OCI-LY7 (cell line): ENCODE results near the gene TBCCD1. TPM values are rescaled to one million over a fixed set of nuclear protein-coding genes. Genes with fewer than 3 reads are reported as not detected.
A peak's percentile ranks its signal among the peaks of the same experiment; 100 is the strongest.

ENCODE experiments used
- BruUV-seq: library from RNA; stranded (reverse); fragments of 400-500 nt; replicated peaks from 2 replicates; lab custom pipeline; 2021; lab: Mats Ljungman, UMichigan
- CTCF ChIA-PET: fragments of 300-600 bp; sonication (Branson Sonifier 250); formaldehyde crosslinking; loops from one replicate; lab custom pipeline; 2022; ENCODE audit warnings: antibody characterized with exemption; ENCODE audit not compliant: unreplicated experiment; lab: Charles Lee
- POLR2A ChIA-PET: fragments of 300-600 bp; sonication (Branson Sonifier 250); formaldehyde crosslinking; loops from one replicate; lab custom pipeline; 2022; ENCODE audit warnings: antibody characterized with exemption; lab: Charles Lee
- DNase-seq: peaks from one replicate; pipeline ENCODE4 v3.0.0-alpha.2; 2015; ENCODE audit warnings: low spot score
- H2AFZ ChIP-seq: fragments of 200-600 bp; sonication (generic), shearing (Covaris generic); 2 replicates; pipeline ENCODE4 v1.6.1; 2014; ENCODE audit warnings: mild to moderate bottlenecking, antibody characterized with exemption, low read length, moderate library complexity
- H3K27ac ChIP-seq: fragments of 200-600 bp; sonication (generic); 2 replicates; pipeline ENCODE4 v1.5.1; 2014; ENCODE audit warnings: mixed run types, low read depth, mild to moderate bottlenecking, moderate library complexity, low read length, inconsistent platforms; ENCODE audit not compliant: poor library complexity, severe bottlenecking
- H3K36me3 ChIP-seq: fragments of 200-600 bp; sonication (generic); 2 replicates; pipeline ENCODE4 v1.6.1; 2014; ENCODE audit warnings: mild to moderate bottlenecking, antibody characterized with exemption, low read length, moderate library complexity, mixed read lengths; ENCODE audit not compliant: insufficient read depth
- H3K4me1 ChIP-seq: fragments of 200-600 bp; sonication (generic); 2 replicates; pipeline ENCODE4 v1.5.1; 2014; ENCODE audit warnings: mild to moderate bottlenecking, low read length; ENCODE audit not compliant: insufficient read depth, poor library complexity, severe bottlenecking
- H3K4me2 ChIP-seq: fragments of 200-600 bp; sonication (generic); 2 replicates; pipeline ENCODE4 v1.6.1; 2014; ENCODE audit warnings: mild to moderate bottlenecking, low read length
- H3K4me3 ChIP-seq: fragments of 200-600 bp; sonication (generic); 2 replicates; pipeline ENCODE4 v1.5.1; 2014; ENCODE audit warnings: mild to moderate bottlenecking, low read depth, low read length; ENCODE audit not compliant: poor library complexity, severe bottlenecking
- H3K79me2 ChIP-seq: fragments of 200-600 bp; sonication (generic); 2 replicates; pipeline ENCODE4 v1.6.1; 2016; ENCODE audit warnings: low read depth, mild to moderate bottlenecking, low read length, moderate library complexity, mixed read lengths; ENCODE audit not compliant: insufficient read depth
- H3K9me2 ChIP-seq: fragments of 200-600 bp; sonication (generic); 2 replicates; pipeline ENCODE4 v1.6.1; 2016; ENCODE audit warnings: mild to moderate bottlenecking, low read length, mixed read lengths; ENCODE audit not compliant: insufficient read depth
- H3K9me3 ChIP-seq: fragments of 200-600 bp; sonication (generic); 2 replicates; pipeline ENCODE4 v1.6.1; 2014; ENCODE audit warnings: mild to moderate bottlenecking, mixed run types, low read length, mixed read lengths
- H4K20me1 ChIP-seq: fragments of 200-600 bp; sonication (generic); 2 replicates; pipeline ENCODE4 v1.6.1; 2014; ENCODE audit warnings: mild to moderate bottlenecking, antibody characterized with exemption, low read length, moderate library complexity, mixed read lengths; ENCODE audit not compliant: insufficient read depth
- EZH2phosphoT487 ChIP-seq: fragments of 200-600 bp; sonication (generic); IDR thresholded peaks from 2 replicates; pipeline ENCODE4 v1.6.1; 2018; ENCODE audit warnings: low read depth, borderline replicate concordance, mild to moderate bottlenecking, mixed run types, antibody characterized with exemption, low read length, moderate library complexity, mixed read lengths
- intact Hi-C: fragments of 100-400 bp; cut with micrococcal nuclease; formaldehyde crosslinking; loops from one replicate; pipeline ENCODE4 v1.10.0; 2022; ENCODE audit not compliant: unreplicated experiment
- total RNA-seq, 2 experiments: library from RNA; depleted of rRNA in 1 of 2; stranded (reverse); fragments of >200 nt in 1 of 2; shearing (Covaris generic) in 1 of 2; gene quantifications; 2 replicates each; pipeline ENCODE4 v1.2.3, GENCODE V29; 2014 to 2022
- TF ChIP-seq, protein P1 (sequence below): fragments of 200-600 bp; sonication (generic); conservative IDR thresholded peaks from 2 replicates; pipeline ENCODE4 v1.5.1; 2014; ENCODE audit warnings: mild to moderate bottlenecking, antibody characterized with exemption, low read length, moderate library complexity, mixed read lengths

TBCCD1 gene
- total RNA-seq, 2 experiments from 2014 or later: 21.9 to 27.0 TPM

DNA sequence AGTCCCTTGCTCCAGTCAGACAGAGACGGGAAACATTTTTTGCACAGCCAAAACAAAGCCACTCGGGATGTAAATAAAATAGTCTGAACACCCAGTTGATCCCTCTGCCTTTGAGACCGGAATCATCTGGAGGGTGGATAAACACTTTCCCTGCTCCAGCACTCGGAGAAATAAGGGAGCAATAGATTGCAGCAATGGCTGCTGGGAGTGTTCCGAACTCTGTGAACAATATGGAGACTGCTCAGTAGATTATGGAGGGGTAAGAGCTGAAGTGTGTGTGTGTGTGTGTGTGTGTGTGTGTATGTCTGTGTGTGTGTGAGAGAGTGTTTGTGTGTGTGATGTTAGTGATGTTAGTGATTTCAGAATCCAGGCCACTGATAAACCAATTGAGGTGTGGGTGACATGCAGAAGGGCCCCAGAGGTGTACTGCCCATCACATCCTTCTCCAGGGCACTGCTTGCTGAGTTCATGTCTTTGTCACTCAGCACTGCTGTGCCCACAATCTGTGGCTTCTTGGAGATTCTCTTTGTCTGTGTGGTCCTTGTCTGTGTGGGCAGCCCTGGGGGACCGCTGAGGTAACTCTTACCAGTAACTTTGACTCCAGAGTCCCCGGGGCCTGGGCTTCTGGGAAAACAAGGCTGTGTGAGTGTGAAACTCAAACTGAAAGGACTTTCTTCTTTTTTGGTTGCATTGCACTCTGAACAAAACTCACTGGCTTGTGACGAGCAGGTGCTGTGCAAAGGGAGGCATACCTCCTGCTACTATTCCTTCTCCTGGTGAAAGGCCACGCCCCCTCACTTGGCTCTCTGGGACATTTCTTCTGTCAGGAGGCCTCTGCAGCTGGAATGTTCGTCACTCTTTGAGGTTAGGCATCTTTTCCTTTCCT, 45.9 kb downstream of the TBCCD1 start:
- peak overlapping the region; percentile 74 for H3K27ac ChIP-seq
- no TSS peak for BruUV-seq

DNA sequence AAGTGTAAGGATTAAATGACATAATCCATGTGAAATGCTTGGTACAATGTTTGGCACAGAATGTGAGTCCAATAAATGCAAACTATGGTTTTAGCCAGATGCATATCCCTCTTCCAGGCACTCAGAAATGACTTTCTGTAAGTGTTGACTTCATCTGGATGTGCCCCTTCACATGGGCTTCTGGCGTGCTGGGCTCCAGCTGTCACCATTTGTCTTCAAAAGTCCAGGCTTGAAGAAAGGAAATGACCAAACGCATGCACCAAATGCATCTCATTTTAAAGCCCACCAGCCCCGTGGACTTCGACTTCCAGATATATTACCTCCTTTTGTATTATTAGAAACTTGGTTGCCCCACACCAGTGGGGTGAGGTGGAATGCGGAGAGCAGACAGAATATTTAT, 46.7 kb downstream of the TBCCD1 start:
- Histone ChIP-seq H3K27ac (peak overlapping the region; percentile 17), H3K4me3 (no peak overlapping the region), H3K4me2 (peak overlapping the region; percentile 64; the same call in 1 of the 2 replicates), H3K9me2 (no peaks in the 10 kb centered on the region), H2AFZ (peak overlapping the region; percentile 56; the same call in 1 of the 2 replicates), H3K79me2 (no peaks in the 10 kb centered on the region), H4K20me1 (no peaks in the 10 kb centered on the region), H3K36me3 (no peaks in the 10 kb centered on the region), H3K9me3 (no peaks in the 10 kb centered on the region), H3K4me1 (peaks cover 55% of the 10 kb centered on the region)
- intact Hi-C loops: no loop called here
- TF ChIP-seq, protein P1, sequence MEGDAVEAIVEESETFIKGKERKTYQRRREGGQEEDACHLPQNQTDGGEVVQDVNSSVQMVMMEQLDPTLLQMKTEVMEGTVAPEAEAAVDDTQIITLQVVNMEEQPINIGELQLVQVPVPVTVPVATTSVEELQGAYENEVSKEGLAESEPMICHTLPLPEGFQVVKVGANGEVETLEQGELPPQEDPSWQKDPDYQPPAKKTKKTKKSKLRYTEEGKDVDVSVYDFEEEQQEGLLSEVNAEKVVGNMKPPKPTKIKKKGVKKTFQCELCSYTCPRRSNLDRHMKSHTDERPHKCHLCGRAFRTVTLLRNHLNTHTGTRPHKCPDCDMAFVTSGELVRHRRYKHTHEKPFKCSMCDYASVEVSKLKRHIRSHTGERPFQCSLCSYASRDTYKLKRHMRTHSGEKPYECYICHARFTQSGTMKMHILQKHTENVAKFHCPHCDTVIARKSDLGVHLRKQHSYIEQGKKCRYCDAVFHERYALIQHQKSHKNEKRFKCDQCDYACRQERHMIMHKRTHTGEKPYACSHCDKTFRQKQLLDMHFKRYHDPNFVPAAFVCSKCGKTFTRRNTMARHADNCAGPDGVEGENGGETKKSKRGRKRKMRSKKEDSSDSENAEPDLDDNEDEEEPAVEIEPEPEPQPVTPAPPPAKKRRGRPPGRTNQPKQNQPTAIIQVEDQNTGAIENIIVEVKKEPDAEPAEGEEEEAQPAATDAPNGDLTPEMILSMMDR: no peak
- no peak for TF ChIP-seq EZH2phosphoT487
- no peak for DNase-seq
- ChIA-PET POLR2A (interaction anchor here (0.6 to 5.0 kb wide), 4 partner anchors 9 to 95 kb away, joined by 3 to 38 read pairs (median 8); partner anchors contain the start of gene DNAJB11), CTCF (no interaction called here)
- no TSS peak for BruUV-seq

More for the DNA sequence above, 45.9 kb downstream of the TBCCD1 start:
- H2AFZ ChIP-seq: peak overlapping the region; percentile 56; the same call in 1 of the 2 replicates
- no peak for TF ChIP-seq EZH2phosphoT487
- TF ChIP-seq, protein P1: no peak
- no peaks in the 10 kb centered on the region for H3K9me2 ChIP-seq
- H3K9me3 ChIP-seq: no peaks in the 10 kb centered on the region
- intact Hi-C loops: no loop called here
- peak overlapping the region; percentile 22 for H3K4me3 ChIP-seq
- no peaks in the 10 kb centered on the region for H3K79me2 ChIP-seq
- ChIA-PET CTCF (no interaction called here), POLR2A (interaction anchor here (1.7 to 5.0 kb wide), 3 partner anchors 8 to 49 kb away, joined by 4 to 38 read pairs (median 10); partner anchors contain the start of gene DNAJB11)
- peak overlapping the region; percentile 64 for H3K4me2 ChIP-seq
- peaks cover 61% of the 10 kb centered on the region for H3K4me1 ChIP-seq
- H4K20me1 ChIP-seq: no peaks in the 10 kb centered on the region
- no peaks in the 10 kb centered on the region for H3K36me3 ChIP-seq
- peak; percentile 80 for DNase-seq
